Fibroblast of mammary gland (primary cell): ENCODE measurements around the gene CA5B.
"Not testable (repeated sequence)": the region's sequence is repeated elsewhere in the genome, so short reads cannot be mapped to it uniquely, and the experiment has no call there.

Source experiments
- DNase-seq: peaks from one replicate; pipeline ENCODE4 v3.0.0-alpha.2; 2010; ENCODE audit warnings: low read depth
- H3K4me3 ChIP-seq: 2 replicates; pipeline ENCODE4 v1.5.1; 2011; ENCODE audit warnings: low read depth, mild to moderate bottlenecking, low read length, moderate library complexity; ENCODE audit not compliant: control insufficient read depth
- TF ChIP-seq, protein P1 (sequence below): conservative IDR thresholded peaks from 2 replicates; pipeline ENCODE4 v1.5.1; 2011; ENCODE audit warnings: low read depth, low read length, inconsistent platforms; ENCODE audit not compliant: control insufficient read depth, insufficient read depth

CA5B gene

DNA sequence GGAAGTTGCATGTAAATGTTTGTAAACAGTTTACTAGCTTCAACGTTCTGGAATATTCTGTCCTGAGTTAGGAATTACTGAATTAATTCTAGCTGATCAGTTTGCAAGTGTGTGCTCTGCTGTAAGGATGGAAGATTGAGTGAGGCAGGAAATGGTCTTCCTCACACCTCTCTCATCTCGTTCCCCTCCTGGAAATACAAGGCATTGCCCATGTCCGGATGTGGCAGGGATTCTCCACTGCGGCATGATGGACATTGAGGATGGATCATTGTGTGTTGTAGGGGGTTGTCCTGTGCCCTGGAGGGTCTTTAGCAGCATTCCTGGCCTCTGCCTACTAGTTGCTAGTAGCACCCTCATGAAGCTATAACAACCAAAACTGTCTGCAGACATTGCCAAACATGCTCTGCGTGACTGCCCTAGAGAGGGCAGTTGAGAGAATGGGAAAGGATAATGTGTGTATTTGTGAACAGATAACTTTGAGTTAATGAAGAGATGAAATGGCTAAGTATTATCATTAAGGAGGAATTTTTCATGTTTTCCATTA lies 12.6 kb downstream of the CA5B start:
- DNase-seq: no peak
- TF ChIP-seq, protein P1, sequence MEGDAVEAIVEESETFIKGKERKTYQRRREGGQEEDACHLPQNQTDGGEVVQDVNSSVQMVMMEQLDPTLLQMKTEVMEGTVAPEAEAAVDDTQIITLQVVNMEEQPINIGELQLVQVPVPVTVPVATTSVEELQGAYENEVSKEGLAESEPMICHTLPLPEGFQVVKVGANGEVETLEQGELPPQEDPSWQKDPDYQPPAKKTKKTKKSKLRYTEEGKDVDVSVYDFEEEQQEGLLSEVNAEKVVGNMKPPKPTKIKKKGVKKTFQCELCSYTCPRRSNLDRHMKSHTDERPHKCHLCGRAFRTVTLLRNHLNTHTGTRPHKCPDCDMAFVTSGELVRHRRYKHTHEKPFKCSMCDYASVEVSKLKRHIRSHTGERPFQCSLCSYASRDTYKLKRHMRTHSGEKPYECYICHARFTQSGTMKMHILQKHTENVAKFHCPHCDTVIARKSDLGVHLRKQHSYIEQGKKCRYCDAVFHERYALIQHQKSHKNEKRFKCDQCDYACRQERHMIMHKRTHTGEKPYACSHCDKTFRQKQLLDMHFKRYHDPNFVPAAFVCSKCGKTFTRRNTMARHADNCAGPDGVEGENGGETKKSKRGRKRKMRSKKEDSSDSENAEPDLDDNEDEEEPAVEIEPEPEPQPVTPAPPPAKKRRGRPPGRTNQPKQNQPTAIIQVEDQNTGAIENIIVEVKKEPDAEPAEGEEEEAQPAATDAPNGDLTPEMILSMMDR: no peak
- no peak overlapping the region for H3K4me3 ChIP-seq

GRCh38 chrX:15751155-15751819 lies 13.2 kb downstream of the CA5B start:
- no peak overlapping the region for H3K4me3 ChIP-seq
- peak; percentile 7 for DNase-seq
- TF ChIP-seq, protein P1: no peak

DNA sequence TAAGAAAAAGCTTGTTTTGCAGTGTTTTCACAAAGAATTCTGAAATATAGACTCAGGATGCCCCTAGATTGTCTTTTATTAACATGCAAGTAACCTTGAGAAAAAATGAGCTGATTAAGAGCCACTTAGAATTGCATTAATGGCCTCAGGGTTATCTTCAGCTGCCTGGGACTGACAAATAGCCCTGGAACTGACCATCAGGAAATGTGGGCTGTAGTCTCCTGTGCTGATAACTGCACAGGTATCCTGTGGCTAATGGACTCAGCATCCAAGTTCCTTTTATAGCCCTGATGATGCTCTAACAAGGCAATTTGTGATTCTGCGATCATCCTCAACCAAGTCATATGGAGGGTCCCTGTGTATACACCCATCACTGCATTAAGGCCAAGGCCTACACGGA lies 17.0 kb downstream of the CA5B start:
- DNase-seq: no peak
- TF ChIP-seq, protein P1: no peak
- no peak overlapping the region for H3K4me3 ChIP-seq

DNA sequence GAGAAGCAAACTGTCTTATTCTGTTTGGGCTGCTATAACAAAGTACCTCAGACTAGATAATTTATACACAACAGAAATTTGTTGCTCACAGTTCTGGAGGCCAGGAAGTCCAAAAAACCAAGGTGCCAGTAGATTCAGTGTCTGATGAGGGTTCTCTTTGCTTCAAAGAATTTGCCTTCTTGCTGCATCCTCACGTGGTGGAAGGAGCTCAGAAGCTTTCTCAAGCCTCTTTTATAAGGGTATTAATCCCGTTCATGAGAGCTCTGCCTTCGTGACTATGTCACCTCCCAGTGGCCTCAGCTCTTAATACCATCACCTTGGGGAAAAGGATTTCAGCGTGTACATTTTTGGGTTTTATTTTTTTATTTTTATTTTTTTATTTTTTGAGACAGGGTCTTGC lies 20.1 kb downstream of the CA5B start:
- no peak overlapping the region for H3K4me3 ChIP-seq
- no peak for DNase-seq
- TF ChIP-seq, protein P1: no peak

- H3K4me3 ChIP-seq, DNase-seq: not testable (repeated sequence)
These were observed 21.8 kb downstream of the CA5B start for GRCh38 chrX:15759886-15760285.

GRCh38 chrX:15761564-15762191 lies 23.6 kb downstream of the CA5B start:
- DNase-seq: peak; percentile 48
- no peak overlapping the region for H3K4me3 ChIP-seq
- TF ChIP-seq, protein P1: peak; percentile 92

- no peak for DNase-seq
- no peak overlapping the region for H3K4me3 ChIP-seq
- TF ChIP-seq, protein P1: no peak
These were observed 31.4 kb downstream of the CA5B start for GRCh38 chrX:15769300-15769954.
